CD4-positive, alpha-beta T cell treated with Interleukin-1 beta for 1 hour (primary cell): Measurements from ENCODE around the gene MFRP.
A peak's percentile ranks its signal among the peaks of the same experiment; 100 is the strongest.

Experiments
- DNase-seq, 2 donors: peaks; one replicate each; pipeline ENCODE4 v3.0.0-alpha.2; 2020 to 2022

The MFRP gene

GRCh38 chr11:119356349-119357031 lies 10.0 kb upstream of the MFRP start:
- DNase-seq = peak; percentile 72 to 74

GRCh38 chr11:119355091-119355843 lies 8.8 kb upstream of the MFRP start:
- no peak for DNase-seq

- no peak for DNase-seq
Observed at GRCh38 chr11:119352857-119353260, 6.4 kb upstream of the MFRP start.

- DNase-seq = no peak
Observed at GRCh38 chr11:119351232-119351631, 4.7 kb upstream of the MFRP start.

- DNase-seq = no peak
Observed at GRCh38 chr11:119350302-119350701, 3.8 kb upstream of the MFRP start.

GRCh38 chr11:119347940-119348605 lies 1.6 kb upstream of the MFRP start:
- DNase-seq = no peak

GRCh38 chr11:119347242-119347641 lies 737 bp upstream of the MFRP start:
- no peak for DNase-seq

- DNase-seq = no peak
Observed at GRCh38 chr11:119345685-119346084, 820 bp downstream of the MFRP start.

- no peak for DNase-seq
Observed at GRCh38 chr11:119344291-119345010, 2.1 kb downstream of the MFRP start.

- no peak for DNase-seq
Observed at GRCh38 chr11:119343726-119344125, 2.8 kb downstream of the MFRP start.

GRCh38 chr11:119342362-119343130 lies 4.0 kb downstream of the MFRP start:
- DNase-seq = no peak

GRCh38 chr11:119342023-119342300 lies 4.5 kb downstream of the MFRP start:
- no peak for DNase-seq

GRCh38 chr11:119341222-119342022 lies 5.1 kb downstream of the MFRP start:
- no peak for DNase-seq

- no peak for DNase-seq
Observed at GRCh38 chr11:119340335-119341221, 5.9 kb downstream of the MFRP start, which contains the start of gene C1QTNF5. TSS of gene C1QTNF5 (minus strand) at chr11:119340883. CDS start at chr11:119340397, 486 bp downstream.

GRCh38 chr11:119339589-119340334 lies 6.7 kb downstream of the MFRP start:
- peak in 1 of 2 donors; percentile 29 for DNase-seq

GRCh38 chr11:119338965-119339588 lies 7.4 kb downstream of the MFRP start:
- DNase-seq = no peak

- peak; percentile 60 to 74 for DNase-seq
Observed at GRCh38 chr11:119338318-119338890, 8.1 kb downstream of the MFRP start.

GRCh38 chr11:119337581-119338317 lies 8.8 kb downstream of the MFRP start:
- no peak for DNase-seq
